Neural cell (in vitro differentiated cells): ENCODE data around the gene STEAP1B. TPM values are rescaled to one million over a fixed set of nuclear protein-coding genes. Genes with fewer than 3 reads are reported as not detected.

Source experiments
- H2AFZ ChIP-seq: fragments of 200-600, 300-800 bp; sonication (generic), shearing (Covaris generic); 2 replicates; pipeline ENCODE4 v1.6.0; 2014; ENCODE audit warnings: low read depth, mild to moderate bottlenecking, antibody characterized with exemption, low read length, moderate library complexity
- H3F3A ChIP-seq: fragments of 200-600 bp; shearing (Covaris generic); 2 replicates; pipeline ENCODE4 v1.6.1; 2016; ENCODE audit warnings: mild to moderate bottlenecking, moderate library complexity, mixed read lengths, antibody characterized with exemption, low read length; ENCODE audit not compliant: insufficient read depth, poor library complexity, severe bottlenecking
- H3K27ac ChIP-seq: fragments of 200-600, 300-800 bp; sonication (generic), shearing (Covaris generic); 2 replicates; pipeline ENCODE4 v1.5.1; 2014; ENCODE audit warnings: mild to moderate bottlenecking, low read length, moderate library complexity
- H3K27me3 ChIP-seq: fragments of 300-800, 200-600 bp; sonication (generic), shearing (Covaris generic); 2 replicates; pipeline ENCODE4 v1.6.0; 2014; ENCODE audit warnings: mild to moderate bottlenecking, low read depth, low read length, moderate library complexity; ENCODE audit not compliant: insufficient read depth
- H3K36me3 ChIP-seq: fragments of 300-800, 200-600 bp; sonication (generic), shearing (Covaris generic); 2 replicates; pipeline ENCODE4 v1.5.1; 2014; ENCODE audit warnings: mild to moderate bottlenecking, antibody characterized with exemption, low read length, moderate library complexity; ENCODE audit not compliant: insufficient read depth
- H3K4me2 ChIP-seq: fragments of 300-800, 200-600 bp; sonication (generic), shearing (Covaris generic); 2 replicates; pipeline ENCODE4 v1.6.0; 2014; ENCODE audit warnings: mild to moderate bottlenecking, low read length
- H3K4me3 ChIP-seq: fragments of 300-800, 200-600 bp; sonication (generic), shearing (Covaris generic); 2 replicates; pipeline ENCODE4 v1.5.1; 2014; ENCODE audit warnings: mild to moderate bottlenecking, low read length, moderate library complexity
- H3K79me2 ChIP-seq: fragments of 200-600 bp; shearing (Covaris generic); replicated peaks from 2 replicates; pipeline ENCODE4 v1.6.0; 2014; ENCODE audit warnings: mild to moderate bottlenecking, low read length, moderate library complexity; ENCODE audit not compliant: insufficient read depth
- H3K9ac ChIP-seq: fragments of 300-800, 200-600 bp; sonication (generic), shearing (Covaris generic); 2 replicates; pipeline ENCODE4 v1.6.1; 2016; ENCODE audit warnings: mild to moderate bottlenecking, low read length, mixed read lengths
- H3K9me2 ChIP-seq: fragments of 200-600 bp; shearing (Covaris generic); 2 replicates; pipeline ENCODE4 v1.6.1; 2016; ENCODE audit warnings: mild to moderate bottlenecking, low read length, mixed read lengths; ENCODE audit not compliant: insufficient read depth
- H3K9me3 ChIP-seq: fragments of 200-600, 300-800 bp; sonication (generic), shearing (Covaris generic); 2 replicates; pipeline ENCODE4 v1.6.1; 2016; ENCODE audit warnings: mild to moderate bottlenecking, mixed run types, low read length, moderate library complexity, mixed read lengths
- H4K20me1 ChIP-seq: fragments of 200-600 bp; shearing (Covaris generic); 2 replicates; pipeline ENCODE4 v1.6.1; 2016; ENCODE audit warnings: mild to moderate bottlenecking, mixed run types; ENCODE audit not compliant: insufficient read depth
- EP300 ChIP-seq: fragments of 450-650 bp; conservative IDR thresholded peaks from 2 replicates; pipeline ENCODE4 v1.6.1; 2014; ENCODE audit warnings: antibody characterized with exemption, mild to moderate bottlenecking, moderate library complexity; ENCODE audit not compliant: poor library complexity, severe bottlenecking
- EZH2 ChIP-seq: fragments of 200-600, 300-800 bp; shearing (Covaris generic), sonication (generic); IDR thresholded peaks from 2 replicates; pipeline ENCODE4 v1.6.1; 2014; ENCODE audit warnings: antibody characterized with exemption, low read length, borderline replicate concordance, mild to moderate bottlenecking; ENCODE audit not compliant: insufficient read depth, poor library complexity, severe bottlenecking
- MXI1 ChIP-seq: fragments of 450-650 bp; conservative IDR thresholded peaks from 2 replicates; pipeline ENCODE4 v1.6.1; 2014; ENCODE audit warnings: antibody characterized with exemption, mild to moderate bottlenecking; ENCODE audit not compliant: poor library complexity, severe bottlenecking
- POLR2AphosphoS5 ChIP-seq: IDR thresholded peaks from 2 replicates; pipeline ENCODE4 v1.6.1; 2012
- RAD21 ChIP-seq: fragments of 450-650 bp; conservative IDR thresholded peaks from 2 replicates; pipeline ENCODE4 v1.6.1; 2014; ENCODE audit warnings: antibody characterized with exemption, mild to moderate bottlenecking, moderate library complexity
- SMC3 ChIP-seq: fragments of 450-650 bp; conservative IDR thresholded peaks from 2 replicates; pipeline ENCODE4 v1.6.1; 2014; ENCODE audit warnings: antibody characterized with exemption, mild to moderate bottlenecking, moderate library complexity; ENCODE audit not compliant: poor library complexity
- TAF1 ChIP-seq: IDR thresholded peaks from 2 replicates; pipeline ENCODE4 v1.6.1; 2012; ENCODE audit warnings: low read depth
- polyA plus RNA-seq: library from polyadenylated mRNA; depleted of rRNA; stranded (reverse); fragments of >200 nt; gene quantifications from 2 replicates; pipeline ENCODE4 v1.2.3, GENCODE V29; 2014
- TF ChIP-seq, protein P1 (sequence below): IDR thresholded peaks from 2 replicates; pipeline ENCODE4 v1.6.1; 2012; ENCODE audit warnings: borderline replicate concordance
- TF ChIP-seq, protein P2 (sequence below): fragments of 450-650 bp; IDR thresholded peaks from 2 replicates; pipeline ENCODE4 v1.5.1; 2014; ENCODE audit warnings: antibody characterized with exemption, mild to moderate bottlenecking, moderate library complexity; ENCODE audit not compliant: poor library complexity, severe bottlenecking

The STEAP1B gene
- polyA plus RNA-seq, 1 donor from 2014 or later = 0.51 TPM

DNA sequence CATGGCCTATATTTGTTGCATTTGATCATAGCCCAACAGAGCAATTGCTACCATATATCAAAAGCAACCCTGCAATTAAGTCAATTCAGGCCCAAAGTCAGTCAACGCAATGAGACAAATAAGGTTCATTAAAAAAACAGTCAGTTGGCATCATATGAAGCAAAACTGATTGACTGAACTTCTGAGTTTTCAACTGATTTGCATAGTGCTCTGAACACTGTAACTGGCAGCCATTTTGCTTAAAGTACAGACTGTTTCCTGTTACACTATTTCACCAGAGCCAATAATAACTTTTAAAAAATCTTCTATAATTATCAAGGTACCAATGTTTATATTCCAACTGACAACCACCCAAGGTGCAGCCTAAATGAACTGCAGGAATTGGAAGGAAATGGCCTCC, 74.6 kb downstream of the STEAP1B start:
- no peaks in the 10 kb centered on the region for H3K36me3 ChIP-seq
- H4K20me1 ChIP-seq = no peaks in the 10 kb centered on the region
- H3K27ac ChIP-seq = no peak overlapping the region
- H3K9ac ChIP-seq = no peak overlapping the region
- H3K4me3 ChIP-seq = no peak overlapping the region
- H3K27me3 ChIP-seq = no peaks in the 10 kb centered on the region
- TF ChIP-seq TAF1 (no peak), EP300 (no peak), EZH2 (no peak)
- TF ChIP-seq, protein P1, sequence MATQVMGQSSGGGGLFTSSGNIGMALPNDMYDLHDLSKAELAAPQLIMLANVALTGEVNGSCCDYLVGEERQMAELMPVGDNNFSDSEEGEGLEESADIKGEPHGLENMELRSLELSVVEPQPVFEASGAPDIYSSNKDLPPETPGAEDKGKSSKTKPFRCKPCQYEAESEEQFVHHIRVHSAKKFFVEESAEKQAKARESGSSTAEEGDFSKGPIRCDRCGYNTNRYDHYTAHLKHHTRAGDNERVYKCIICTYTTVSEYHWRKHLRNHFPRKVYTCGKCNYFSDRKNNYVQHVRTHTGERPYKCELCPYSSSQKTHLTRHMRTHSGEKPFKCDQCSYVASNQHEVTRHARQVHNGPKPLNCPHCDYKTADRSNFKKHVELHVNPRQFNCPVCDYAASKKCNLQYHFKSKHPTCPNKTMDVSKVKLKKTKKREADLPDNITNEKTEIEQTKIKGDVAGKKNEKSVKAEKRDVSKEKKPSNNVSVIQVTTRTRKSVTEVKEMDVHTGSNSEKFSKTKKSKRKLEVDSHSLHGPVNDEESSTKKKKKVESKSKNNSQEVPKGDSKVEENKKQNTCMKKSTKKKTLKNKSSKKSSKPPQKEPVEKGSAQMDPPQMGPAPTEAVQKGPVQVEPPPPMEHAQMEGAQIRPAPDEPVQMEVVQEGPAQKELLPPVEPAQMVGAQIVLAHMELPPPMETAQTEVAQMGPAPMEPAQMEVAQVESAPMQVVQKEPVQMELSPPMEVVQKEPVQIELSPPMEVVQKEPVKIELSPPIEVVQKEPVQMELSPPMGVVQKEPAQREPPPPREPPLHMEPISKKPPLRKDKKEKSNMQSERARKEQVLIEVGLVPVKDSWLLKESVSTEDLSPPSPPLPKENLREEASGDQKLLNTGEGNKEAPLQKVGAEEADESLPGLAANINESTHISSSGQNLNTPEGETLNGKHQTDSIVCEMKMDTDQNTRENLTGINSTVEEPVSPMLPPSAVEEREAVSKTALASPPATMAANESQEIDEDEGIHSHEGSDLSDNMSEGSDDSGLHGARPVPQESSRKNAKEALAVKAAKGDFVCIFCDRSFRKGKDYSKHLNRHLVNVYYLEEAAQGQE = no peak
- H2AFZ ChIP-seq = no peak overlapping the region
- H3K9me2 ChIP-seq = no peaks in the 10 kb centered on the region
- no peaks in the 10 kb centered on the region for H3K79me2 ChIP-seq
- H3K4me2 ChIP-seq = no peak overlapping the region
- no peaks in the 10 kb centered on the region for H3K9me3 ChIP-seq
- no peaks in the 10 kb centered on the region for H3F3A ChIP-seq

DNA sequence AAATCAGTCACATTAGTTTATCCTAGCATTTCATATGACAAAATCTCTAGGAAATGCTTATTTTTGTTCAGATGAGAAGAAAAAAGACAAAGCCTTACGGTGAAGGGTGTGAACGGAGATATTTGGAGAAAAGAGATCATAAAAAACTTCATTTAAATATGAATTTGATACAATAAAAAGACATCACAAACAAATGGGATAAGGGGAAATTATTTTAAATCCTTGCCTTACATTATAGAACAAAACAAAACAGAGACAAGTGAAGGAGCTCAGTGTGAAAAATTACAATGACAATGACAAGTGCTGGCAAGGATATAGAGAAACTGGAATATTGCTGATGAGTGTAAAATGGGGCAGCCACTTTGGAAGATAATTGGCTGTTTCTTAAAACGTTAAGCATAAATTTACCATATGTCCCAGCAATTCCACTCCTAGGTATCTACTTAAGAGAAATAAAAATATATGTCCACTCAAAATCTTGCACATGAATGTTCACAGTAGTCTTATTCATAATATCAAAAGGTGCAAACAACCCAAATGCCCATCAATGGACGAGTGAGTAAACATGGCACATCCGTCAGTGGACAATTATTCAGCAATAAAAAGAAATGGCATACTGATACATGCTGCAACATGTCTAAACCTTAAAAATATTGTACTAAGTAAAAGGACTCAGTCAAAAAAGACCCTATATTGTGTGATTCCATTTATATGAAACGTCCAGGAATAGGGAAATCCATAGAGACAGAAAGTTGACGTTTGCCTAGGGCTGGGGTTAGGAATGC, 77.0 kb downstream of the STEAP1B start:
- Histone ChIP-seq H3K27ac (no peak overlapping the region), H3K4me3 (no peak overlapping the region), H3K9ac (no peak overlapping the region), H3K4me2 (no peak overlapping the region), H3K36me3 (no peaks in the 10 kb centered on the region), H3F3A (no peaks in the 10 kb centered on the region), H3K27me3 (no peaks in the 10 kb centered on the region), H4K20me1 (no peaks in the 10 kb centered on the region), H2AFZ (no peak overlapping the region), H3K9me2 (no peaks in the 10 kb centered on the region), H3K79me2 (no peaks in the 10 kb centered on the region), H3K9me3 (no peaks in the 10 kb centered on the region)
- no peak for TF ChIP-seq MXI1
- no peak for TF ChIP-seq RAD21
- no peak for TF ChIP-seq EZH2
- no peak for TF ChIP-seq EP300
- no peak for TF ChIP-seq SMC3
- TF ChIP-seq POLR2AphosphoS5 = no peak
- no peak for TF ChIP-seq TAF1

DNA sequence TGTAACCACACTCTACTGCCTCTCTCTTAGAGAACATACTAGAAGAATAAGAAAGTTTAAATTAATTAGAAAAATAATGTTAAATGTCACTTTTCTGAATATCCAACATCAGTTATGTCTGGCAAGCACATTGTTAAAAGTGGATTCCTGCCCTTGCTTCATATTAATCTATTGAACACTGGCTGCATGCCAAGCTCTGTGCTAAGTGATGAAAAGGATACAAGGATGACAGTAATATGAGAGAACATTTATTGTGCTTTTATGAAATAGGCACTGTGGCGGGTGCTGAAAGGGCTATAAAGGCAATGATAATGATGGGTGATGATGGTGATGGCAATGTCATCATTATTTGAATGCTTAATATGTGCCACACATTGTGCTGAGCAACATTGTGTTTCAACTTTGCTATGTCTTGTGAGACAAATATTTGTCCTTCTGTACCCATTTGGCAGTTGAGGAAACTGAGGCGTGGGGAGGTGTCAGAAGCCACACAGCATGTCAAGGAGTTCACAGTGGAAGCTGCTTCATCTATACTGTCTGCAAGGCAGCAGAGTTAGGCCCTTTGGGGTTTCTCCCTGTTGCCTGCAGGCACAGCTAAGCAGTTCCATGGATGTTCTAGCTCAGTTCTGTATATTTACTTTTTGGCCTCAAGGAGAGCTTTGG, 78.9 kb downstream of the STEAP1B start:
- Histone ChIP-seq H3K9me3 (no peaks in the 10 kb centered on the region), H3K27ac (no peak overlapping the region), H3K4me2 (no peak overlapping the region), H2AFZ (no peak overlapping the region), H3F3A (no peaks in the 10 kb centered on the region), H3K36me3 (no peaks in the 10 kb centered on the region), H3K79me2 (no peaks in the 10 kb centered on the region), H3K9ac (no peak overlapping the region), H3K9me2 (no peaks in the 10 kb centered on the region), H3K27me3 (no peaks in the 10 kb centered on the region), H4K20me1 (no peaks in the 10 kb centered on the region), H3K4me3 (no peak overlapping the region)
- TF ChIP-seq TAF1 (no peak), EP300 (no peak), POLR2AphosphoS5 (no peak), RAD21 (no peak), MXI1 (no peak), SMC3 (no peak), EZH2 (no peak)
- TF ChIP-seq, protein P1 = no peak
- TF ChIP-seq, protein P2, sequence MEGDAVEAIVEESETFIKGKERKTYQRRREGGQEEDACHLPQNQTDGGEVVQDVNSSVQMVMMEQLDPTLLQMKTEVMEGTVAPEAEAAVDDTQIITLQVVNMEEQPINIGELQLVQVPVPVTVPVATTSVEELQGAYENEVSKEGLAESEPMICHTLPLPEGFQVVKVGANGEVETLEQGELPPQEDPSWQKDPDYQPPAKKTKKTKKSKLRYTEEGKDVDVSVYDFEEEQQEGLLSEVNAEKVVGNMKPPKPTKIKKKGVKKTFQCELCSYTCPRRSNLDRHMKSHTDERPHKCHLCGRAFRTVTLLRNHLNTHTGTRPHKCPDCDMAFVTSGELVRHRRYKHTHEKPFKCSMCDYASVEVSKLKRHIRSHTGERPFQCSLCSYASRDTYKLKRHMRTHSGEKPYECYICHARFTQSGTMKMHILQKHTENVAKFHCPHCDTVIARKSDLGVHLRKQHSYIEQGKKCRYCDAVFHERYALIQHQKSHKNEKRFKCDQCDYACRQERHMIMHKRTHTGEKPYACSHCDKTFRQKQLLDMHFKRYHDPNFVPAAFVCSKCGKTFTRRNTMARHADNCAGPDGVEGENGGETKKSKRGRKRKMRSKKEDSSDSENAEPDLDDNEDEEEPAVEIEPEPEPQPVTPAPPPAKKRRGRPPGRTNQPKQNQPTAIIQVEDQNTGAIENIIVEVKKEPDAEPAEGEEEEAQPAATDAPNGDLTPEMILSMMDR = no peak
